NCI-H2107 treated with DMSO at 0.1 percent for 48 hours (cell line): ENCODE data around the gene ZNF189.

Experiments used
- DNase-seq: peaks from one replicate; lab custom pipeline; 2025; ENCODE audit not compliant: unreplicated experiment; lab: John Stamatoyannopoulos, UW

Gene ZNF189

DNA sequence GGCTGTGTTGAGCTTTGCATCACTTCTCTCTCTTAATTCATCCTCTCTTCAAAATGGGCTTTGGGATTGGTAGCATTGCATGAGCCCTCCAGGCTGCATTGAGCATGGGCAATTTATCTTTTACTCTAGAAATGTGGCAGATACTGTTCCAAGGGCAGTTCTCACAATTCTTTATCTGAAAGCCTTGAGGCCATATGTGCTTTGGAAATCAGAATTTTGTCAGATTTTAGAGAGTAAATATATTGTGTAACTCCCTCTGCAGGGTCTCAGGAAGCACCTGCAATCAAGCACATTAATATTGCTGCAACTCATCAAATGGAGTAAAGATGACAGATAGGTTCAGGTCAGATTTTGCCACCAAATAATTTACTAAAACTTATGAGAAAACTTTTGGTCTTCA, 19.3 kb downstream of the ZNF189 start:
- DNase-seq, result no peak

DNA sequence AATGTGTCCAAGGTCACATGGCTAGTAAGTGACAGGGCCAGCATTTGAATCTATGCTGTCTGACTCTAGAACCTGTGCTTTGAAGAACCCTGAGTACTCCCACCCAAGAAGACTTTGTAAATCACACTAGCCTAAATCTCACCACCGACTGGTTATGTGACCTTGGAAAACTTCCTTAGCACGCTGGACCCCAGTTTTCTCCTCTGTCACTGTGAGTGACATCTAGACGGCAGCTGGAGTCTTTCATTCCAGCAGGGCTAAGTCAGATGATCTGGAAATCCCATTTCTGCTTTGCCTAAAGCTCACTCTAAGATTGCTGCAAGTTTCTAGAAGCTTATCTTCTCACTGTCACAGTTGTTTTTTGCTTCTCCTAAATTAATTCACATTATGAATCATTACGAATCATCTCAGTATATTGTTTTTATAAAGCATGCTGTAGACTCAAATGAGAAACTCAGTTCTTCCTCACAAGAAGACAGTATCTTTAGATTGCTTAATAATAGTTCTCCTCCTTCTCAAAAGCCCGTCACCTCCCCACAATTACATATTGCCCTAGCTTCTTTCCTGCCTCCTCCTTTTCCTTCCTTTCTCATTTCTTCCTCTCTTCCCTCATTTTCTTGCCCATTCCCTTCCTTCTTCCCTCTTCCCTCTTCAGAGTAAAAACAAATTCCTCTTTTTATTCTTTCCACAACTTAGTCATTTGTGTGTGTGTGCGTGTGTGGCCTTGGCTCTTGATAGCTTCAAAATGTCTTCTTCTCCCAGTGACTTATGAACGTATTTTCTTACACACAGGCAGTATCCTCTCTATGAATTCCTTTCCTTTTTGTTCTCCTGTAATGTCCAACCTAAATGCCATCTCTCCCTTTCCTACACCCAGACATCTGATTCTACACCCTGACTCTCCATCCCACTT, 20.1 kb downstream of the ZNF189 start:
- no peak for DNase-seq

DNA sequence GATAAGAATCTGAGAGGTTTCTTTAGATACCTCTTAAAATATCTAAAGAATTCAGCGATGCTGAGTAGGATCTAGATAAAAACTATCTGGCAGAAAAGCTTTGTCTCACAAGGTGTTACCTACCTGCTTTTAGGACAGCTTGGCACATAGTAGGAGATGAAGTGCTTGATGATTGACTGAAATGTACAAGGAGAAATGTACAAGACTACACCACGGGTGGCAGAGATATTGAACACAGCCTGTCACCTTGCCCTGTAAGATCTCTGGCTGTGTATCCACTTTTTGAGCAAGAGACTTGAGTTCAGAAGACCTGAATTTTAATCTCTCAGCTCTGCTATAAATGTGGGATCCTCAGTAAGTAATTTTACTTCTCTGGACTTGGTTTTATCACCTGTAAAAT, 21.2 kb downstream of the ZNF189 start:
- DNase-seq, result no peak

GRCh38 chr9:101421653-101422065, 23.0 kb downstream of the ZNF189 start:
- DNase-seq, result no peak

DNA sequence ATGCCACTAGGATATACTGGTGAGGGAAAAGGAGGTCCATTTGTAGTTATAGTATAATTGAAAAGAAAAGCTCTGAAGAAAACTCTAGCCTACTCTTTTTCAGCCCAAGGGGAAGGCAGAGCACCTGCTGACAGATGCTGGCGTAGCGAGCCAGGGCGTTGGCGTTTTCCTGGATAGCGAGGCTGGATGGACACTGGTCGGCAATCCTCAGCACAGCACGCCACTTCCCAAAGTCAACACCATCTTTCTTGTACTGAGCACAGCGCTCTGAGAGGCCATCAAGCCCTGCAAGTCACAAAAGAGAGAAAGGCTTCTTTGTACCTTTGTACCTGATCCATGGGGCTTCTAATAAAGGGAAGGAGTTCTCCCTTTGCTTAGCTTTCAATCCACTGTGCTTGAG, 28.7 kb downstream of the ZNF189 start:
- DNase-seq, result no peak

- DNase-seq, result peak; percentile 40
Measured at GRCh38 chr9:101427957-101428655, 29.5 kb downstream of the ZNF189 start.

DNA sequence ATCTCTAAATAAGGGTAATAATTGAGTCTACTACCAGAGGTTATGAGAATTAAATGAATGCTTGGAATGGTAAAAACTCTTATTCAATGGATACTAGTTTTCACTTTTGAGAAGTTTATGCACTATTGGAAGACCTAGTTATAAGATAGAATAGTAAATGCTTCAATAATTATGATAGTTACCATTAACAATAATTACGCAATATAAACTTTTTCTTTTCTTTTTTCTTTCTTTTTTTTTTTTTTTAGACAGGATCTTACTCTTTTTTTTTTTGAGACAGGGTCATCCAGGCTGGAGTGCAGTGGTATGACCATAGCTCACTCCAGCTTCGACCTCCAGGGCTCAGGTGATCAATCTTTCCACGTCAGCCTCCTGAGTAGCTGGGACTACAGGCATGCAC, 30.3 kb downstream of the ZNF189 start:
- DNase-seq, result no peak

- no peak for DNase-seq
Measured at GRCh38 chr9:101429736-101430135, 31.1 kb downstream of the ZNF189 start.

GRCh38 chr9:101432171-101432570, 33.5 kb downstream of the ZNF189 start:
- no peak for DNase-seq

- no peak for DNase-seq
Measured at GRCh38 chr9:101432740-101433139, 34.1 kb downstream of the ZNF189 start.

DNA sequence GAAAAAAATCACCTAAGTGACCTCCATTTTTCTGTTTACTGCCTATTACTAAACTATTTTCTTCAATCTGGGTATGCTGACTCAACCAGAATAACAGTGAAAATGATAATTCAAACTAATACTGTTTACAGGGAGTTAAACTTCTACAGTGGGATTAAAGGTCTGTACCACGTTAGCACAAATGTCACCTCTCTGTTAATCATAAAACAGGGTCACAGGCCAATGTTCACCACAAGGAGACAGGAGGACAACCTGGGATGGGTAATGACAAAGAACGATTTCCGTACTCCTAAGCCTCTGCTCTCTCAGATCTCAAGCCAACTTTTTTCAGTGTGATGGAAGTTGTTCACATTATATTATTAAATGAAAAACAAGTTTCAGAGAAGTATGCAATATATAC, 34.6 kb downstream of the ZNF189 start:
- no peak for DNase-seq

- no peak for DNase-seq
Measured at GRCh38 chr9:101434998-101435397, 36.3 kb downstream of the ZNF189 start.

DNA sequence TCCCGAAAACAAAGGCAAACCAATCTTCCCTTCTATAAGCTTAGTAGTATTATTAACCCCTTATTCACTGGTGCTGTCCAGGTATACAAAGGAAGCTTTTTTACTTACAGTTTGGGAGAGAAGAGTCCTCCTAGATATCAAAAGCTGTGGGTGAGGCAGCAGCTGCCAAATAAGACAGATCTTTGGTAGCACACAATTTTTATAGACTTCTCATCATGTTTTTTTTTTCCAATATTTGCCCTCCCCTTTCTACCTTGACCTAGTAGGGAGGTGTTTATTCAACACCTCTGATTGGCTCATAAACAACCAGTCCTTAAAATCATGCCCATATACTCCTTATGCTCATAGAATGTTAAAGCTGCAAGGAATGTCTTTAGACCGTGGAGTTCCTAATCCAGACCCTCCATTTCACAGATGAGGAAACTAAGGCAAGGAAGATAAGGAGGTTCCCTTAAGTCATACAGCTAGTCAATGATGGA, 37.0 kb downstream of the ZNF189 start, which contains the start of gene ALDOB:
Gene ALDOB, minus strand, starts transcription at position 174 of the 479 bp plus-strand sequence. CDS start 4,887 bp downstream, outside the sequence.
- no peak for DNase-seq

- no peak for DNase-seq
Measured at GRCh38 chr9:101437806-101438232, 39.2 kb downstream of the ZNF189 start.

DNA sequence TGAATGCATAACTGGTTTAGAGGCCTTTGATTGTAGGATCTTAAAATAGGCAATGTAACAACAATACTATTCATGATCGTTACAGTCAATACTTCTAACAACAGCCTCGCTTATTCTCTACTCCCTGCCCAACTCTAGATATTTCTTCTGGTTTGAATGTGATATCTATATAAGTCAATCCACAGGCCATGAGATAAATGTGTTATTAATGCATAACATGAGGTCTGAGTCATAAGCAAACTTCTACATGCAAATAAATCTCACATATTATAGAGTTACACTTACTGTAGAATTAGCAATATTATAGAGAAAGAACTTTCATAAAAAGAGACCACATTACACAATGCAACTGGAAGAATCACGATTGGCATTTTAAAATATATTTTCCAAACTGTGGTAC, 39.9 kb downstream of the ZNF189 start:
- DNase-seq, result no peak

DNA sequence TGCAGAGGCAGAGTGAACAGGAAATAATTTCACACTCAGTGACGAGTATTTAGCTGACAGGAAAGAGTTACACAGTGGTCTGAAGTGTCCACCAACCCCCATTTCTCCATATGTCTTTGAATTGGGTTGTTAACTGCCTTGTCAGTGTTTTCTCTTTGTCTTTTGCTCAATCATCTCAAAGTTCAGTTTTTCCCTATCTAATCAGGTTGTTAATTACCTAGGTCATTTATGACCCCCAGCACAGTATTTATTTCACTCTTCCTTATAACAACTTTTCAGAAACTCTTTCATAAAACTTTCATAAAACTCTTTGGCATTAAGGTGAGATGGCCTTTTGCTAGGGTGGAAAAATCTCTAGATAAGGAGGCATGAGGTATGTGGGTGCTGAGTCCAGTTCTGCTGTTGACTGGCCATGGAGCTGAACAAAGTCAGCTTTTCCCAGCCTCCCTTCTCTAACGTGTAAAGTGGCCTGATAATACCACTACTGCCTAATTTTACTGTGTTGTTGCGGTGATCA, 42.1 kb downstream of the ZNF189 start:
- DNase-seq, result no peak

GRCh38 chr9:101442318-101442717, 43.7 kb downstream of the ZNF189 start:
- DNase-seq, result no peak

DNA sequence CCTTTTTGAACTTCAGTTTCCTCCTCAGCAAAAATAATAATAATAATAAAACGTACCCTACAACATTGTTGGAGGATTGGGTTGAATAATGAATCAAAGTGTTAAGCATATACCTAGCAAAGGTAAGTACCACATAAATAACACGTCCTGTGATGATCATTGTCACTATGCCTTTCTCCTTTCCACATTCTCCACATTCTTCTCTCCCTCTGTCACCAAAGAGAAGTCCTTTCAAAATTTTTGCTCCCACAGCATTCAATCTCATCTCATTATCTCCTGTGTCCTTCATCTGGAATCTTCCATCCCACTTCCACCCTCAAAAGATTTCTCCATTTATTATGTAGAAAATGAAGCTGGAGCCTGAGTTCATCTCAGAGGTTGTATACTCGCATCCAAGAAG, 44.1 kb downstream of the ZNF189 start:
- DNase-seq, result no peak

GRCh38 chr9:101443364-101443771, 44.7 kb downstream of the ZNF189 start:
- DNase-seq, result peak; percentile 35

DNA sequence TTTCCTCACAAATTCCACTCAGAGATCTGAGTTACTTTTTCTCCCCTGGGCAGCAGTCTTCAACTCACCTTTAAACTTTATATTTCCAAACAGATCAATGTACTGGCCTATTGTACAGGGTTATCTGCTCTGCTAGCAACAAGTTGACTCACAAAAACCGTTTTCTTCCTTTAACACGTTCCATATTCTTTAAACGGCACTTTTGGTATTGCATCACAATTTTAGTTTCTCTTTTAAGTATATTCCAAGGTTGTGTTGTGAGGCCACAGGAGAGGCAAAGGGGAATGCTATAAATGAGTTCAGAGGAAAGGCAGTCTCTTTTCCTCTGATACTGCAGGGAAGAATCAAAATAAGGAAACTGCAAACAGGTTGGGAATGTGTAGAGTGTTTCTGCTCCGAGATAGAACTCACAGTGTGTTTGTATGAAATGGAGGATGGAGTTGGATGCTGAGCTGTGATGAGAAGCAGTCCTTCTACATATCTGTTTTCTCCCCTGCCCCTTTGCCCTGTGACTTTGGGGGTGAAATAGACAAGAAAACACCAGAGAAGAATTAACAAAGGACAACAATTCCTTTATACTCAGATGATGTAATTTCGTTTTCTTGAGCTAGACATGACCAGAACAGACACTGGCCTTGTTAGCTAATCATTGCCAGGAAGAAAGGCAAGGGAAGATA, 46.8 kb downstream of the ZNF189 start:
- no peak for DNase-seq

- no peak for DNase-seq
Measured at GRCh38 chr9:101446732-101447131, 48.1 kb downstream of the ZNF189 start.
